GM23338 (cell line): ENCODE results near the gene IL1RAPL2. TPM values are rescaled to one million over a fixed set of nuclear protein-coding genes. Genes with fewer than 3 reads are reported as not detected.

Source experiments
- ATAC-seq: fragments of 200-7000 bp; cut with Tn5 transposase; 3 replicates; pipeline ENCODE4 v1.9.1; 2020
- DNase-seq: peaks from one replicate; pipeline ENCODE4 v3.0.0-alpha.2; 2015; ENCODE audit warnings: low spot score
- H2AFZ ChIP-seq: fragments of 200-600 bp; sonication (generic); 2 replicates; pipeline ENCODE4 v1.8.0; 2016; ENCODE audit warnings: antibody characterized with exemption, mild to moderate bottlenecking, moderate library complexity
- H3F3A ChIP-seq: fragments of 200-600 bp; sonication (generic); replicated peaks from 2 replicates; pipeline ENCODE4 v1.8.0; 2017; ENCODE audit warnings: antibody characterized with exemption, mixed run types, low read depth
- H3K27ac ChIP-seq: fragments of 200-600 bp; sonication (generic); 2 replicates; pipeline ENCODE4 v1.6.1; 2016; ENCODE audit warnings: low read depth
- H3K27me3 ChIP-seq: fragments of 200-600 bp; sonication (generic); 2 replicates; pipeline ENCODE4 v1.8.0; 2016; ENCODE audit warnings: mild to moderate bottlenecking, mixed run types, moderate library complexity; ENCODE audit not compliant: insufficient read depth
- H3K36me3 ChIP-seq: fragments of 200-600 bp; sonication (generic); 2 replicates; pipeline ENCODE4 v1.8.0; 2016; ENCODE audit warnings: mild to moderate bottlenecking; ENCODE audit not compliant: insufficient read depth
- H3K4me1 ChIP-seq: fragments of 200-600 bp; sonication (generic); 2 replicates; pipeline ENCODE4 v1.8.0; 2016; ENCODE audit warnings: mild to moderate bottlenecking, moderate library complexity; ENCODE audit not compliant: insufficient read depth
- H3K4me2 ChIP-seq: fragments of 200-600 bp; sonication (generic); 2 replicates; pipeline ENCODE4 v1.7.1; 2017; ENCODE audit warnings: mixed run types
- H3K4me3 ChIP-seq: fragments of 200-600 bp; sonication (generic); 2 replicates; pipeline ENCODE4 v1.6.1; 2016; ENCODE audit warnings: mixed run types
- H3K79me2 ChIP-seq: fragments of 200-600 bp; sonication (generic); replicated peaks from 2 replicates; pipeline ENCODE4 v1.8.0; 2017; ENCODE audit warnings: mild to moderate bottlenecking; ENCODE audit not compliant: insufficient read depth
- H3K9me2 ChIP-seq: fragments of 200-600 bp; sonication (generic); 2 replicates; pipeline ENCODE4 v1.8.0; 2017; ENCODE audit not compliant: insufficient read depth
- H4K20me1 ChIP-seq: fragments of 200-600 bp; sonication (generic); replicated peaks from 2 replicates; pipeline ENCODE4 v1.8.0; 2017; ENCODE audit warnings: mild to moderate bottlenecking; ENCODE audit not compliant: insufficient read depth
- H3K27ac Mint-ChIP-seq: 2 replicates; pipeline ENCODE4 v1.8.0; 2020; ENCODE audit warnings: inconsistent platforms, mild to moderate bottlenecking, moderate library complexity, mixed read lengths
- H3K27me3 Mint-ChIP-seq: 3 replicates; pipeline ENCODE4 v1.8.0; 2022; ENCODE audit warnings: low read depth, mild to moderate bottlenecking, moderate library complexity, mixed read lengths, inconsistent platforms; ENCODE audit not compliant: insufficient read depth, poor library complexity
- H3K36me3 Mint-ChIP-seq: 3 replicates; pipeline ENCODE4 v1.8.0; 2021; ENCODE audit warnings: low read depth, mild to moderate bottlenecking, inconsistent platforms, moderate library complexity, mixed read lengths
- H3K4me1 Mint-ChIP-seq: 3 replicates; pipeline ENCODE4 v1.8.0; 2020; ENCODE audit warnings: mild to moderate bottlenecking, inconsistent platforms, mixed read lengths
- H3K4me3 Mint-ChIP-seq: 3 replicates; pipeline ENCODE4 v1.8.0; 2021; ENCODE audit warnings: moderate library complexity, mild to moderate bottlenecking, inconsistent platforms, mixed read lengths
- H3K9me3 Mint-ChIP-seq: 3 replicates; pipeline ENCODE4 v1.8.0; 2020; ENCODE audit warnings: moderate library complexity, mild to moderate bottlenecking, inconsistent platforms, mixed read lengths
- CREB1 ChIP-seq: fragments of 250-450 bp; sonication (Bioruptor Pico); IDR thresholded peaks from 2 replicates; pipeline ENCODE4 v1.5.0; 2020; ENCODE audit warnings: low read depth, mild to moderate bottlenecking, moderate library complexity
- EZH2 ChIP-seq: fragments of 200-600 bp; sonication (generic); IDR thresholded peaks from one replicate; pipeline ENCODE4 v1.8.0; 2017; ENCODE audit warnings: antibody characterized with exemption, mild to moderate bottlenecking, low read depth; ENCODE audit not compliant: unreplicated experiment
- EZH2phosphoT487 ChIP-seq: fragments of 200-600 bp; sonication (generic); IDR thresholded peaks from one replicate; pipeline ENCODE4 v1.8.1; 2018; ENCODE audit warnings: antibody characterized with exemption; ENCODE audit not compliant: unreplicated experiment
- JUNB ChIP-seq: IDR thresholded peaks from one replicate; pipeline ENCODE4 v1.6.1; 2016; ENCODE audit warnings: antibody characterized with exemption; ENCODE audit not compliant: unreplicated experiment
- NANOG ChIP-seq: IDR thresholded peaks from 2 replicates; pipeline ENCODE4 v1.6.1; 2016; ENCODE audit warnings: antibody characterized with exemption, borderline replicate concordance
- POLR2AphosphoS5 ChIP-seq: IDR thresholded peaks from 2 replicates; pipeline ENCODE4 v1.6.1; 2016; ENCODE audit warnings: antibody characterized with exemption, low read depth
- STAT1 ChIP-seq: IDR thresholded peaks from one replicate; pipeline ENCODE4 v1.6.1; 2016; ENCODE audit warnings: antibody characterized with exemption; ENCODE audit not compliant: unreplicated experiment
- ZNF114 ChIP-seq: fragments of 250-450 bp; sonication (Bioruptor Pico); IDR thresholded peaks from 2 replicates; pipeline ENCODE4 v1.5.0; 2020; ENCODE audit warnings: mild to moderate bottlenecking, moderate library complexity
- ZNF331 ChIP-seq: fragments of 250-450 bp; sonication (Bioruptor Pico); IDR thresholded peaks from 2 replicates; pipeline ENCODE4 v1.5.0; 2020; ENCODE audit warnings: low read depth, mild to moderate bottlenecking, moderate library complexity
- polyA plus RNA-seq: library from polyadenylated mRNA; unstranded; fragments of >200 nt; fragmentation: Nextera tagmentation; extraction: Ambion mirVana; gene quantifications from 2 replicates; pipeline ENCODE4 v1.2.1, GENCODE V29; 2016
- total RNA-seq: library from RNA; depleted of rRNA; stranded (reverse); fragments of >200 nt; shearing (Covaris generic); gene quantifications from 2 replicates; pipeline ENCODE4 v1.2.3, GENCODE V29; 2014
- TF ChIP-seq, protein P1 (sequence below), 2 experiments: fragments of 200-600 bp in 1 of 2; sonication (generic) in 1 of 2; conservative IDR thresholded peaks; 2 replicates each; pipeline versions ENCODE4 v1.5.1 to v1.6.1; 2016 to 2017; ENCODE audit warnings: antibody characterized with exemption in 2 of 2, low read depth in 2 of 2, mild to moderate bottlenecking in 2 of 2, moderate library complexity in 1 of 2
- TF ChIP-seq, protein P2 (sequence below): fragments of 250-450 bp; sonication (Bioruptor Pico); IDR thresholded peaks from 2 replicates; pipeline ENCODE4 v1.5.0; 2020; ENCODE audit warnings: mild to moderate bottlenecking, moderate library complexity
- TF ChIP-seq, protein P3 (sequence below): IDR thresholded peaks from 2 replicates; pipeline ENCODE4 v1.6.1; 2016; ENCODE audit warnings: antibody characterized with exemption
- TF ChIP-seq, protein P4 (sequence below): IDR thresholded peaks from one replicate; pipeline ENCODE4 v1.6.1; 2018; ENCODE audit warnings: antibody characterized with exemption; ENCODE audit not compliant: unreplicated experiment

IL1RAPL2 gene
- total and polyA plus RNA-seq, 2 experiments from 2014 or later: 0.80 to 0.94 TPM

DNA sequence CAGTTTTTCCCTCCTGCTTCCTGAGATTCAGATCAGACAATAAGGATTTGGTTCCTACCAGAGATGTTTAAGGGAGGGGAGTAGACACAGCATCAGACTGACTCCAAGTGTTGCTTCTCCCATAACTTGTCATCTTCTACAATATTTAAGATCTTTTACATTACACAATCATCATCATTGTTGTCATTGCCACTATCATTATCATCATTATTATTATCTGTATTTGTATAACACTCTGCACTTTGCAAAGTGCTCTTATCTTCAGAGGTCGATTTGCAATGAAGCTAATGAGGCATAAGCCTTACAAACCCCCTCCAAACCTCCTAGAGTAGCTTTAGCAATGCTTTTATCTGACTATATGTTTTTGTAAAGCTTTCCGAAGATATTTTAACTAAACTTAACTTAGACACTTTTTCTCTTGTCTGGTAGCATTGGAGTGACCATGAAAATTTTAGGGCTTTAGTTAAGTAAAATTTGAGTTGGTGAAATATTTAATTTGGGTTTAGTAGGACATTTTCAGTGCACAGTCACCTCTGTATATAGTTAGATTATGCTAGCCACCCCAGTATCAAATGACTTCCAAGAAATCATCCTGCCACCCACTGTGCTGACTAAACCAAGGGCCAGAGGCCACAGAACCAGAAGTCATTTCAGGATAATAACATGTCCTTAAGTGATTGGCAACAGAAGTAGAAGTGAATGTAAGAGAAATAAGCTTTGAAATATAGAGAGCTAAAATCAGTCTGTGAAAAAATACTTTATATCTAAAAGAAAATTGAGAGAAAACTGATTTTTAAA lies 1132.2 kb downstream of the IL1RAPL2 start:
- Mint-ChIP-seq H3K27ac (no peak overlapping the region), H3K27me3 (peaks cover 2% of the 10 kb centered on the region), H3K36me3 (no peaks in the 10 kb centered on the region), H3K4me1 (peaks cover 22% of the 10 kb centered on the region), H3K4me3 (no peak overlapping the region), H3K9me3 (no peaks in the 10 kb centered on the region)
- no peak overlapping the region for H3K4me3 ChIP-seq
- H3K27ac ChIP-seq: no peak overlapping the region
- H4K20me1 ChIP-seq: no peaks in the 10 kb centered on the region
- no peaks in the 10 kb centered on the region for H3K27me3 ChIP-seq
- no peaks in the 10 kb centered on the region for H3K79me2 ChIP-seq
- no peak for ATAC-seq
- H3K4me2 ChIP-seq: no peak overlapping the region
- no peak overlapping the region for H2AFZ ChIP-seq
- peaks cover 7% of the 10 kb centered on the region; the same call in 1 of the 2 replicates for H3K4me1 ChIP-seq
- no peak for DNase-seq
- no peaks in the 10 kb centered on the region for H3F3A ChIP-seq
- H3K36me3 ChIP-seq: no peaks in the 10 kb centered on the region
- TF ChIP-seq ZNF331 (CRISPR knock-in tag) (no peak), ZNF114 (CRISPR knock-in tag) (no peak), POLR2AphosphoS5 (no peak), STAT1 (no peak), EZH2 (no peak), NANOG (no peak), CREB1 (CRISPR knock-in tag) (no peak), JUNB (no peak), EZH2phosphoT487 (no peak)
- TF ChIP-seq, protein P1, sequence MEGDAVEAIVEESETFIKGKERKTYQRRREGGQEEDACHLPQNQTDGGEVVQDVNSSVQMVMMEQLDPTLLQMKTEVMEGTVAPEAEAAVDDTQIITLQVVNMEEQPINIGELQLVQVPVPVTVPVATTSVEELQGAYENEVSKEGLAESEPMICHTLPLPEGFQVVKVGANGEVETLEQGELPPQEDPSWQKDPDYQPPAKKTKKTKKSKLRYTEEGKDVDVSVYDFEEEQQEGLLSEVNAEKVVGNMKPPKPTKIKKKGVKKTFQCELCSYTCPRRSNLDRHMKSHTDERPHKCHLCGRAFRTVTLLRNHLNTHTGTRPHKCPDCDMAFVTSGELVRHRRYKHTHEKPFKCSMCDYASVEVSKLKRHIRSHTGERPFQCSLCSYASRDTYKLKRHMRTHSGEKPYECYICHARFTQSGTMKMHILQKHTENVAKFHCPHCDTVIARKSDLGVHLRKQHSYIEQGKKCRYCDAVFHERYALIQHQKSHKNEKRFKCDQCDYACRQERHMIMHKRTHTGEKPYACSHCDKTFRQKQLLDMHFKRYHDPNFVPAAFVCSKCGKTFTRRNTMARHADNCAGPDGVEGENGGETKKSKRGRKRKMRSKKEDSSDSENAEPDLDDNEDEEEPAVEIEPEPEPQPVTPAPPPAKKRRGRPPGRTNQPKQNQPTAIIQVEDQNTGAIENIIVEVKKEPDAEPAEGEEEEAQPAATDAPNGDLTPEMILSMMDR (conservative IDR thresholded peaks at IDR 0.05; ENCODE audit: low read depth in 2 of 2): no peak
- TF ChIP-seq, protein P2, sequence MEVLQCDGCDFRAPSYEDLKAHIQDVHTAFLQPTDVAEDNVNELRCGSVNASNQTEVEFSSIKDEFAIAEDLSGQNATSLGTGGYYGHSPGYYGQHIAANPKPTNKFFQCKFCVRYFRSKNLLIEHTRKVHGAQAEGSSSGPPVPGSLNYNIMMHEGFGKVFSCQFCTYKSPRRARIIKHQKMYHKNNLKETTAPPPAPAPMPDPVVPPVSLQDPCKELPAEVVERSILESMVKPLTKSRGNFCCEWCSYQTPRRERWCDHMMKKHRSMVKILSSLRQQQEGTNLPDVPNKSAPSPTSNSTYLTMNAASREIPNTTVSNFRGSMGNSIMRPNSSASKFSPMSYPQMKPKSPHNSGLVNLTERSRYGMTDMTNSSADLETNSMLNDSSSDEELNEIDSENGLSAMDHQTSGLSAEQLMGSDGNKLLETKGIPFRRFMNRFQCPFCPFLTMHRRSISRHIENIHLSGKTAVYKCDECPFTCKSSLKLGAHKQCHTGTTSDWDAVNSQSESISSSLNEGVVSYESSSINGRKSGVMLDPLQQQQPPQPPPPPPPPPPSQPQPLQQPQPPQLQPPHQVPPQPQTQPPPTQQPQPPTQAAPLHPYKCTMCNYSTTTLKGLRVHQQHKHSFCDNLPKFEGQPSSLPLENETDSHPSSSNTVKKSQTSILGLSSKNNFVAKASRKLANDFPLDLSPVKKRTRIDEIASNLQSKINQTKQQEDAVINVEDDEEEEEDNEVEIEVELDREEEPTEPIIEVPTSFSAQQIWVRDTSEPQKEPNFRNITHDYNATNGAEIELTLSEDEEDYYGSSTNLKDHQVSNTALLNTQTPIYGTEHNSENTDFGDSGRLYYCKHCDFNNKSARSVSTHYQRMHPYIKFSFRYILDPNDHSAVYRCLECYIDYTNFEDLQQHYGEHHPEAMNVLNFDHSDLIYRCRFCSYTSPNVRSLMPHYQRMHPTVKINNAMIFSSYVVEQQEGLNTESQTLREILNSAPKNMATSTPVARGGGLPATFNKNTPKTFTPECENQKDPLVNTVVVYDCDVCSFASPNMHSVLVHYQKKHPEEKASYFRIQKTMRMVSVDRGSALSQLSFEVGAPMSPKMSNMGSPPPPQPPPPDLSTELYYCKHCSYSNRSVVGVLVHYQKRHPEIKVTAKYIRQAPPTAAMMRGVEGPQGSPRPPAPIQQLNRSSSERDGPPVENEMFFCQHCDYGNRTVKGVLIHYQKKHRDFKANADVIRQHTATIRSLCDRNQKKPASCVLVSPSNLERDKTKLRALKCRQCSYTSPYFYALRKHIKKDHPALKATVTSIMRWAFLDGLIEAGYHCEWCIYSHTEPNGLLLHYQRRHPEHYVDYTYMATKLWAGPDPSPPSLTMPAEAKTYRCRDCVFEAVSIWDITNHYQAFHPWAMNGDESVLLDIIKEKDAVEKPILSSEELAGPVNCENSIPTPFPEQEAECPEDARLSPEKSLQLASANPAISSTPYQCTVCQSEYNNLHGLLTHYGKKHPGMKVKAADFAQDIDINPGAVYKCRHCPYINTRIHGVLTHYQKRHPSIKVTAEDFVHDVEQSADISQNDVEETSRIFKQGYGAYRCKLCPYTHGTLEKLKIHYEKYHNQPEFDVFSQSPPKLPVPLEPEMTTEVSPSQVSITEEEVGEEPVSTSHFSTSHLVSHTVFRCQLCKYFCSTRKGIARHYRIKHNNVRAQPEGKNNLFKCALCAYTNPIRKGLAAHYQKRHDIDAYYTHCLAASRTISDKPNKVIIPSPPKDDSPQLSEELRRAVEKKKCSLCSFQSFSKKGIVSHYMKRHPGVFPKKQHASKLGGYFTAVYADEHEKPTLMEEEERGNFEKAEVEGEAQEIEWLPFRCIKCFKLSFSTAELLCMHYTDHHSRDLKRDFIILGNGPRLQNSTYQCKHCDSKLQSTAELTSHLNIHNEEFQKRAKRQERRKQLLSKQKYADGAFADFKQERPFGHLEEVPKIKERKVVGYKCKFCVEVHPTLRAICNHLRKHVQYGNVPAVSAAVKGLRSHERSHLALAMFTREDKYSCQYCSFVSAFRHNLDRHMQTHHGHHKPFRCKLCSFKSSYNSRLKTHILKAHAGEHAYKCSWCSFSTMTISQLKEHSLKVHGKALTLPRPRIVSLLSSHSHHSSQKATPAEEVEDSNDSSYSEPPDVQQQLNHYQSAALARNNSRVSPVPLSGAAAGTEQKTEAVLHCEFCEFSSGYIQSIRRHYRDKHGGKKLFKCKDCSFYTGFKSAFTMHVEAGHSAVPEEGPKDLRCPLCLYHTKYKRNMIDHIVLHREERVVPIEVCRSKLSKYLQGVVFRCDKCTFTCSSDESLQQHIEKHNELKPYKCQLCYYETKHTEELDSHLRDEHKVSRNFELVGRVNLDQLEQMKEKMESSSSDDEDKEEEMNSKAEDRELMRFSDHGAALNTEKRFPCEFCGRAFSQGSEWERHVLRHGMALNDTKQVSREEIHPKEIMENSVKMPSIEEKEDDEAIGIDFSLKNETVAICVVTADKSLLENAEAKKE (CRISPR knock-in tag): no peak
- TF ChIP-seq, protein P3, sequence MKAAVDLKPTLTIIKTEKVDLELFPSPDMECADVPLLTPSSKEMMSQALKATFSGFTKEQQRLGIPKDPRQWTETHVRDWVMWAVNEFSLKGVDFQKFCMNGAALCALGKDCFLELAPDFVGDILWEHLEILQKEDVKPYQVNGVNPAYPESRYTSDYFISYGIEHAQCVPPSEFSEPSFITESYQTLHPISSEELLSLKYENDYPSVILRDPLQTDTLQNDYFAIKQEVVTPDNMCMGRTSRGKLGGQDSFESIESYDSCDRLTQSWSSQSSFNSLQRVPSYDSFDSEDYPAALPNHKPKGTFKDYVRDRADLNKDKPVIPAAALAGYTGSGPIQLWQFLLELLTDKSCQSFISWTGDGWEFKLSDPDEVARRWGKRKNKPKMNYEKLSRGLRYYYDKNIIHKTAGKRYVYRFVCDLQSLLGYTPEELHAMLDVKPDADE: no peak
- TF ChIP-seq, protein P4, sequence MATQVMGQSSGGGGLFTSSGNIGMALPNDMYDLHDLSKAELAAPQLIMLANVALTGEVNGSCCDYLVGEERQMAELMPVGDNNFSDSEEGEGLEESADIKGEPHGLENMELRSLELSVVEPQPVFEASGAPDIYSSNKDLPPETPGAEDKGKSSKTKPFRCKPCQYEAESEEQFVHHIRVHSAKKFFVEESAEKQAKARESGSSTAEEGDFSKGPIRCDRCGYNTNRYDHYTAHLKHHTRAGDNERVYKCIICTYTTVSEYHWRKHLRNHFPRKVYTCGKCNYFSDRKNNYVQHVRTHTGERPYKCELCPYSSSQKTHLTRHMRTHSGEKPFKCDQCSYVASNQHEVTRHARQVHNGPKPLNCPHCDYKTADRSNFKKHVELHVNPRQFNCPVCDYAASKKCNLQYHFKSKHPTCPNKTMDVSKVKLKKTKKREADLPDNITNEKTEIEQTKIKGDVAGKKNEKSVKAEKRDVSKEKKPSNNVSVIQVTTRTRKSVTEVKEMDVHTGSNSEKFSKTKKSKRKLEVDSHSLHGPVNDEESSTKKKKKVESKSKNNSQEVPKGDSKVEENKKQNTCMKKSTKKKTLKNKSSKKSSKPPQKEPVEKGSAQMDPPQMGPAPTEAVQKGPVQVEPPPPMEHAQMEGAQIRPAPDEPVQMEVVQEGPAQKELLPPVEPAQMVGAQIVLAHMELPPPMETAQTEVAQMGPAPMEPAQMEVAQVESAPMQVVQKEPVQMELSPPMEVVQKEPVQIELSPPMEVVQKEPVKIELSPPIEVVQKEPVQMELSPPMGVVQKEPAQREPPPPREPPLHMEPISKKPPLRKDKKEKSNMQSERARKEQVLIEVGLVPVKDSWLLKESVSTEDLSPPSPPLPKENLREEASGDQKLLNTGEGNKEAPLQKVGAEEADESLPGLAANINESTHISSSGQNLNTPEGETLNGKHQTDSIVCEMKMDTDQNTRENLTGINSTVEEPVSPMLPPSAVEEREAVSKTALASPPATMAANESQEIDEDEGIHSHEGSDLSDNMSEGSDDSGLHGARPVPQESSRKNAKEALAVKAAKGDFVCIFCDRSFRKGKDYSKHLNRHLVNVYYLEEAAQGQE: no peak
- H3K9me2 ChIP-seq: no peaks in the 10 kb centered on the region
